ENCODE results near the gene IP6K3.

DNA sequence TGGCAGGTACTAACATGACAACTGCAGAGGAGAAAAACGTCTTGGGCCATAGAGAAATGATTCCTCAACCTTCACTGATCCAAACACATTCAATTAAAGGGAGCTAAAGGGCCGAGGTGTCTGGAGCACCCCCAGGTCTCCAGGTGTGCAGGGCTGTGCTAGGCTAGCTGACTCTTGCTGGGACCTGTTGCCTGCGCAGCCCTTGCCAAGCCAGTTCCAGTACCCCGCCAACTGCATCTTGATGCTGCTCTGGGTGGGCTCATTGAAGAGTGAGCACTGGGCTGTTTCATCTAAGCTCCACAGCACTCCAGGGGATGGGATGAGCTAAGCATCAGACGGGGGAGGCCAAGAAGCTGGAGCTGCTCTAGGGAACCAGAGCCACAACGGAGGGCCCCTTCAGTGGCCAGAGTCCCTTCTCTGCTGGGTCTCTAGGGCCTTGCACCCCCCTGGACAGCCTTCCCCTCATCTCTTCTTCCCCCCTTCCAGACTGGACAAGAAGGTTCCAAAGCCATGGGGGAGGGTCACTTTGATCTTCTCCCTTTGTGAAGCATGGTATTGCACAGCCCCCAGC is 26.3 kb upstream of the IP6K3 start:
- TF ChIP-seq CTCF (IDR thresholded peaks at IDR 0.05; ENCODE audit: low read depth, low read length, poor library complexity, severe bottlenecking) (no peak), EZH2phosphoT487 (IDR thresholded peaks at IDR 0.05; ENCODE audit: borderline replicate concordance, low read length) (no peak)

Measured in DOHH2 (cell line).